Ovary (tissue), 9 donors: ENCODE results near the gene VIPAS39. TPM values are rescaled to one million over a fixed set of nuclear protein-coding genes. Genes with fewer than 3 reads are reported as not detected.

Experiments used
- DNase-seq, 5 donors: peaks; one replicate each; pipeline ENCODE4 v3.0.0-alpha.2; 2019 to 2020
- H3K27ac ChIP-seq, 2 donors: fragments of 200-600 bp; one replicate each; pipeline versions ENCODE4 v1.5.1 to v1.8.0; 2019 to 2022
- H3K27me3 ChIP-seq: fragments of 200-600 bp; one replicate; pipeline ENCODE4 v1.8.0; 2022
- H3K36me3 ChIP-seq: fragments of 200-600 bp; sonication (generic); one replicate; pipeline ENCODE4 v1.5.1; 2019
- H3K4me1 ChIP-seq: one replicate; pipeline ENCODE4 v1.8.1; 2013; ENCODE audit warnings: mild to moderate bottlenecking, moderate library complexity; ENCODE audit not compliant: insufficient read depth
- H3K4me3 ChIP-seq: fragments of 200-600 bp; sonication (generic); one replicate; pipeline ENCODE4 v1.5.1; 2017
- H3K9me3 ChIP-seq, 2 donors: fragments of 200-600 bp in 1 of 2; sonication (generic) in 1 of 2; one replicate each; pipeline versions ENCODE4 v1.5.1 to v1.8.1; 2013 to 2019; ENCODE audit warnings: mild to moderate bottlenecking in 1 of 2, moderate library complexity in 1 of 2
- EP300 ChIP-seq: sonication (generic); formaldehyde crosslinking; IDR thresholded peaks from one replicate; pipeline ENCODE4 v1.6.1; 2017; ENCODE audit warnings: antibody characterized with exemption
- POLR2A ChIP-seq: fragments of 450-650 bp; IDR thresholded peaks from one replicate; pipeline ENCODE4 v1.6.1; 2017; ENCODE audit warnings: antibody characterized with exemption, mild to moderate bottlenecking, moderate library complexity
- WGBS, 3 donors: extraction: QIAGEN DNeasy Blood & Tissue Kit in 1 of 3; methylation state at CpG; one replicate each; pipeline versions ENCODE4 v1.1.5 to v1.1.7; 2013 to 2017; 5-methylcytosine and 5-hydroxymethylcytosine counted together
- intact Hi-C, 4 donors: fragments of 100-400 bp; cut with DNase I; formaldehyde crosslinking; loops; one replicate each; pipeline versions ENCODE4 v1.11.0 to v1.15.1; 2022 to 2023
- polyA plus RNA-seq, 2 donors: library from polyadenylated mRNA; stranded (reverse); fragments of 200-250 nt in 1 of 2; fragments of 350-450 nt in 1 of 2; fragmentation: Illumina TruSeq in 1 of 2; extraction: RNeasy Lipid Tissue Mini Kit (QIAGEN cat#74804) in 1 of 2; gene quantifications; one replicate each; pipeline ENCODE4 v1.2.3, GENCODE V29; 2013 to 2014
- total RNA-seq, 7 donors: library from RNA; depleted of rRNA in 2 of 7; stranded (reverse); fragments of >200 nt in 2 of 7; fragmentation: NEBNext Ultra II Directional in 3 of 7; extraction: Animal tissue kit (Norgen Biotek cat#: 25700) in 3 of 7; gene quantifications; one replicate each; pipeline versions ENCODE4 v1.1.0 to v1.2.4, GENCODE V29; 2016 to 2023
- TF ChIP-seq, protein P1 (sequence below), 3 donors: fragments of 450-650 bp in 2 of 3; fragments of 200-600 bp in 1 of 3; IDR thresholded peaks; one replicate each; pipeline versions ENCODE4 v1.5.1 to v1.8.0; 2016 to 2022; ENCODE audit warnings: antibody characterized with exemption in 3 of 3, mild to moderate bottlenecking in 1 of 3
- donor health status: DM: no; HTN: no; CAD: no; lungs with moderate emphysema.
- donor health status: DM: no; HTN: no; CAD: no.
- donor health status: Bipolar disorder and iron deficiency.
- donor health status: DM: yes; HTN: yes; CAD: no.
- donor health status: DM: no; HTN: no; CAD: no.
- donor health status: DM: yes; HTN: yes; CAD: no.

The VIPAS39 gene
- total and polyA plus RNA-seq, 9 donors: 10.7 to 47.0 (median 16.3) TPM

DNA sequence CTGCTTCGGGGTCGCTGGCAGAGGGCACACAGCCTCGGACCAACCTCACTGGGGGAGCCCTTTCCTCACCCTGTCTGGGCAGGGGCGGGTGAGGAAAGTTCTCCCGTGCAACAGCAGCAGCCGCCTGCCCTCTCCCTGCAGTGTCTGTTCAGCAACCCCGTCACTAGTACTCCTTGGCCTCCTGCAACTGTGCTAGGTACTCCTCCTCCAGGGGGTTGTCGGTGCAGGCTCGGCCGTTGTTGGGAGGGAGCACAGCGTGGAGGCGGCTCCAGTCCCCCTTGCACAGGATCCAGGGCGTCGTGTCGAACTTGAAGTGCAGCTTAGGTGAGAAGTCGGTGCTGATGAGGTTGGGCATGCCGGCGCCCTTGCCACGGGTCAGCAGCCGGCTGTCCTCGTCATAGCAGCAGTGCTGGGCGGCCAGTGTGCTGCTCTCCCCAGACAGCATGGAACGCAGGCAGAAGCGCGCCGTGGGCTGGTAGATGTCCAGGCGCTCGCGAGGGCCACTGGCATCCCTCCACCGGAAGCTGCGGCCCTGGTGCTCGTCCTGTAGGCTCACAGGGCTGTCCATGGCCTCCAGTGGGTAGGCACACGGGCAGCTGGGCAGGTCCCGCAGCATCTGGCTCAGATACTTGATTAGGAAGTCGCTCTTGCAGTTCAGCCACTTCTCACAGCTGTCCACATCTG, 18.2 kb upstream of the VIPAS39 start:
- TF ChIP-seq, protein P1, sequence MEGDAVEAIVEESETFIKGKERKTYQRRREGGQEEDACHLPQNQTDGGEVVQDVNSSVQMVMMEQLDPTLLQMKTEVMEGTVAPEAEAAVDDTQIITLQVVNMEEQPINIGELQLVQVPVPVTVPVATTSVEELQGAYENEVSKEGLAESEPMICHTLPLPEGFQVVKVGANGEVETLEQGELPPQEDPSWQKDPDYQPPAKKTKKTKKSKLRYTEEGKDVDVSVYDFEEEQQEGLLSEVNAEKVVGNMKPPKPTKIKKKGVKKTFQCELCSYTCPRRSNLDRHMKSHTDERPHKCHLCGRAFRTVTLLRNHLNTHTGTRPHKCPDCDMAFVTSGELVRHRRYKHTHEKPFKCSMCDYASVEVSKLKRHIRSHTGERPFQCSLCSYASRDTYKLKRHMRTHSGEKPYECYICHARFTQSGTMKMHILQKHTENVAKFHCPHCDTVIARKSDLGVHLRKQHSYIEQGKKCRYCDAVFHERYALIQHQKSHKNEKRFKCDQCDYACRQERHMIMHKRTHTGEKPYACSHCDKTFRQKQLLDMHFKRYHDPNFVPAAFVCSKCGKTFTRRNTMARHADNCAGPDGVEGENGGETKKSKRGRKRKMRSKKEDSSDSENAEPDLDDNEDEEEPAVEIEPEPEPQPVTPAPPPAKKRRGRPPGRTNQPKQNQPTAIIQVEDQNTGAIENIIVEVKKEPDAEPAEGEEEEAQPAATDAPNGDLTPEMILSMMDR (IDR thresholded peaks at IDR 0.05): no peak
- TF ChIP-seq POLR2A (no peak), EP300 (no peak)

GRCh38 chr14:77474479-77475177, 17.2 kb upstream of the VIPAS39 start:
- Histone ChIP-seq H3K4me3 (no peak overlapping the region), H3K36me3 (no peaks in the 10 kb centered on the region), H3K27ac (no peak overlapping the region), H3K9me3 (no peaks in the 10 kb centered on the region), H3K27me3 (no peaks in the 10 kb centered on the region), H3K4me1 (no peaks in the 10 kb centered on the region)
- peak in 1 of 5 donors; percentile 27 for DNase-seq
- TF ChIP-seq POLR2A (no peak), EP300 (no peak)
- TF ChIP-seq, protein P1 (IDR thresholded peaks at IDR 0.05): no peak
- intact Hi-C loops: no loop called here
- 45 to 59% (median 54%) methylated on average over 9 of the region's 9 CpGs for WGBS, 3 donors

More for the DNA sequence above, 18.2 kb upstream of the VIPAS39 start:
- Histone ChIP-seq H3K9me3 (no peaks in the 10 kb centered on the region), H3K27ac (no peak overlapping the region), H3K36me3 (no peaks in the 10 kb centered on the region), H3K4me3 (no peak overlapping the region), H3K27me3 (no peaks in the 10 kb centered on the region), H3K4me1 (no peaks in the 10 kb centered on the region)
- intact Hi-C loops: no loop called here
- DNase-seq: peak in 1 of 5 donors; percentile 21
- 84 to 88% (median 88%) methylated on average over 35 of the region's 35 CpGs for WGBS, 3 donors

DNA sequence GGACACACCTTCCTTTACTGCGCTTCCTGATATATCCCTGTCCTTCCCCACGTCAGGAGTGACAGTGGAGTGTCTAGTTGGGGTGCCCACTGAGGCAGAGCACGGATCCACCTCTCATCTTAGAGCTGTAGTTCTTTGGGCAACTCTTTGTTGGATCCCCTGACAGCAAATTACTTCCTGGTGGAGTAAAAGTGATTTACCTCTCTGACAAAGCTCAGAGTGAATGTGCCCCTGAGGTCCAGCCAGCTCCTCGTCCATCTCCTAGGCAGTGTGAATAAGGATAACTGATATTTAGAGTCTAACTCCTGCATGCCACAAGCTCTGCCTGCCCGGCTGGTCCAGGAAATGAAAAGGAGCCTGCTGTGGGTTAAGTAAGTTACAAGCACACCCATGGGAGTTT, 16.5 kb upstream of the VIPAS39 start:
- TF ChIP-seq EP300: no peak
- TF ChIP-seq, protein P1 (IDR thresholded peaks at IDR 0.05): no peak
- no peak for TF ChIP-seq POLR2A
- Histone ChIP-seq H3K36me3 (peaks cover 2% of the 10 kb centered on the region), H3K4me1 (no peaks in the 10 kb centered on the region), H3K27ac (no peak overlapping the region), H3K9me3 (no peaks in the 10 kb centered on the region), H3K27me3 (no peaks in the 10 kb centered on the region), H3K4me3 (no peak overlapping the region)
- WGBS, 3 donors: 54 to 61% (median 57%) methylated on average over 5 of the region's 5 CpGs
- intact Hi-C loops: no loop called here
- DNase-seq: peak in 1 of 5 donors; percentile 9

- H3K4me3 ChIP-seq: no peak overlapping the region
- TF ChIP-seq EP300: no peak
- TF ChIP-seq POLR2A: no peak
- TF ChIP-seq, protein P1 (IDR thresholded peaks at IDR 0.05): no peak
- intact Hi-C loops: no loop called here
- H3K9me3 ChIP-seq: no peaks in the 10 kb centered on the region
- no peak overlapping the region for H3K27ac ChIP-seq
- WGBS, 3 donors: 72 to 81% (median 78%) methylated on average over 5 of the region's 5 CpGs
- DNase-seq: peak in 1 of 5 donors; percentile 13
- H3K4me1 ChIP-seq: no peaks in the 10 kb centered on the region
- H3K27me3 ChIP-seq: no peaks in the 10 kb centered on the region
- peaks cover 2% of the 10 kb centered on the region for H3K36me3 ChIP-seq
Measured at GRCh38 chr14:77470224-77470870, 12.9 kb upstream of the VIPAS39 start.
